ENCODE measurements around the gene SLC5A6. TPM values are rescaled to one million over a fixed set of nuclear protein-coding genes. Genes with fewer than 3 reads are reported as not detected.

Gene SLC5A6
- polyA plus RNA-seq, 1 experiment: 33.7 TPM

DNA sequence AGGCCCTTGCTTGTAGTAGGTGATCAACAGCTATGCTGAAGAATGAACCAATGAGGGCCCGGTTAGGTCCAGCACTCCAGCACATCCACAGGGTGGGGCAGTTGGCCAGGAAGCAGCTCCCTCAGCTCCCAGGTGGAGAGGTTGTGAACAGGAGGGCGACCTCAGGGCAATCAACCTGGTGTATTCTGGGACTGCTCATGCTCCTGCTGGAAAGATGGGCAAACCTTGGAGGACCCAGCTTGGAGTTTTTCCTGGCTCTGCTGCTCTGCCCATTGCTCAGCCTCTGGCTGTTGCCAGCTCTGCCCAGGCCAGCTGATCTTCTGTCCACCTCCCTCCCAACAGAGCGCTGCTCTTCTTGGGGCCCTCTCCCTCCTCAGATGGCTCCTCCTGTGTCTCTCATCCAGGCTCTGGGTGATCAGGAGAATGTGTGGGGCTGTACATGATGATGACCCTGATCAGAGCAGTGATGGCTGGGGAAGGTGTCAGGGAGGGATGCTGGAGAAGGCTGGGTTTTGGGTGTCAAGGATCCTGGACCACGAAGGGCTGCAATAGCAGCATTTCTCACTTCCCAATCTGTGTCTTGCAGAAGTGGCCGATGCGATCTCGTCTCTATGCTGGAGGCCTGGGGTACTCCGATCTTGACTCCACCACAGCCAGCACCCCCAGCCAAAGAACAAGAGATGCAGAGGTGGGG is 59.8 kb downstream of the SLC5A6 start:
- Histone ChIP-seq H3K36me3 (ENCODE audit: control insufficient read depth, insufficient read depth, low read length) (no peaks in the 10 kb centered on the region), H3K4me3 (ENCODE audit: low read depth, low read length) (no peak overlapping the region), H3K27me3 (ENCODE audit: control insufficient read depth, insufficient read depth, low read length) (peaks cover 11% of the 10 kb centered on the region)
- TF ChIP-seq, protein P1, sequence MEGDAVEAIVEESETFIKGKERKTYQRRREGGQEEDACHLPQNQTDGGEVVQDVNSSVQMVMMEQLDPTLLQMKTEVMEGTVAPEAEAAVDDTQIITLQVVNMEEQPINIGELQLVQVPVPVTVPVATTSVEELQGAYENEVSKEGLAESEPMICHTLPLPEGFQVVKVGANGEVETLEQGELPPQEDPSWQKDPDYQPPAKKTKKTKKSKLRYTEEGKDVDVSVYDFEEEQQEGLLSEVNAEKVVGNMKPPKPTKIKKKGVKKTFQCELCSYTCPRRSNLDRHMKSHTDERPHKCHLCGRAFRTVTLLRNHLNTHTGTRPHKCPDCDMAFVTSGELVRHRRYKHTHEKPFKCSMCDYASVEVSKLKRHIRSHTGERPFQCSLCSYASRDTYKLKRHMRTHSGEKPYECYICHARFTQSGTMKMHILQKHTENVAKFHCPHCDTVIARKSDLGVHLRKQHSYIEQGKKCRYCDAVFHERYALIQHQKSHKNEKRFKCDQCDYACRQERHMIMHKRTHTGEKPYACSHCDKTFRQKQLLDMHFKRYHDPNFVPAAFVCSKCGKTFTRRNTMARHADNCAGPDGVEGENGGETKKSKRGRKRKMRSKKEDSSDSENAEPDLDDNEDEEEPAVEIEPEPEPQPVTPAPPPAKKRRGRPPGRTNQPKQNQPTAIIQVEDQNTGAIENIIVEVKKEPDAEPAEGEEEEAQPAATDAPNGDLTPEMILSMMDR (IDR thresholded peaks at IDR 0.05; ENCODE audit: insufficient read depth, low read depth, low read length): no peak
- POLR2A ChIA-PET: no interaction called here
- CTCF ChIA-PET: interaction anchor here (1.0 to 2.0 kb wide), 6 partner anchors 18 to 151 kb away, joined by 3 to 6 read pairs (median 4); no protein-coding TSS in a partner anchor
- no peak for DNase-seq (ENCODE audit: low read depth)

DNA sequence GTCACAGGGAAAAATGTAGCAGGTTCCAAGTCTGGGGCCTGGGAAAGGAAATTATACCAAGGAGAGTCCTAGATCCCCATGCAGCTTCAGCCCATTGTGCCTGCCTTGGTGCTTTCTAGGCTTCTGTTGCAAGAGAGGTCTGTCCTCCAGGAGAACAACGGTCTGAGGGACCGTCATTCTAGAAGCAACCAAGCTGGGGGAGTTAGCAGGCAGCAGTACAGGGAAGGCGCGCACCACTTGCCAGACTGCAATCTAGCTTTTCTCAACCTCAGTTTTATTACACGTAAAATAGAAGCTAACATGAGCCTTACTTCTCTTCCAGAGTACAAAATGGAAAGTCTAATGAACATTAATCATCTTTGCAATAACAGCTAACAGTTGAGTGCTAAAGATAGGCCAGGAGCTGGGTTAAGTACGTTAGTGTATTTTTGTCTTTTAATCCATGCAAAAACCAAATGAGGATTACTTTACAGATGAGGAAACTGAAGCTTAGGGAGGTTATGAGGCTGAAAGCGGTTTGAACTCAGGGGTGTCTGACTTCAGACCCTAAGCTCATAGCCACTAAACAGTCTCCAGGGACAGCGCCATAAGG is 61.3 kb downstream of the SLC5A6 start:
- POLR2A ChIA-PET: no interaction called here
- CTCF ChIA-PET: interaction anchor here (0.8 to 1.7 kb wide), 4 partner anchors 19 to 152 kb away, joined by 3 to 5 read pairs (median 4); no protein-coding TSS in a partner anchor
- Histone ChIP-seq H3K4me3 (ENCODE audit: low read depth, low read length) (no peak overlapping the region), H3K36me3 (ENCODE audit: control insufficient read depth, insufficient read depth, low read length) (no peaks in the 10 kb centered on the region), H3K27me3 (ENCODE audit: control insufficient read depth, insufficient read depth, low read length) (peaks cover 11% of the 10 kb centered on the region)
- TF ChIP-seq, protein P1 (IDR thresholded peaks at IDR 0.05; ENCODE audit: insufficient read depth, low read depth, low read length): no peak
- no peak for DNase-seq (ENCODE audit: low read depth)

Other genes starting within 250 kb of the SLC5A6 start
- 12.0 and 15.3 TPM in 2 replicates for gene MAPRE3, start 241.6 kb downstream of the SLC5A6 start, polyA plus RNA-seq (2011; rRNA removed)
- gene TMEM214, start 179.3 kb downstream of the SLC5A6 start, polyA plus RNA-seq (2011; rRNA removed): 145 and 235 TPM in 2 replicates
- 25.9 and 32.7 TPM in 2 replicates for gene AGBL5, start 160.6 kb downstream of the SLC5A6 start, polyA plus RNA-seq (2011; rRNA removed)
- 755 and 887 TPM in 2 replicates for gene OST4, start 140.6 kb downstream of the SLC5A6 start, polyA plus RNA-seq (2011; rRNA removed)
- 43.4 and 81.3 TPM in 2 replicates for gene EMILIN1, start 133.7 kb downstream of the SLC5A6 start, polyA plus RNA-seq (2011; rRNA removed)
- gene KHK, start 125.5 kb downstream of the SLC5A6 start, polyA plus RNA-seq (2011; rRNA removed): 0.33 and 0.43 TPM in 2 replicates
- 4.8 and 6.9 TPM in 2 replicates for gene CGREF1, start 93.1 kb downstream of the SLC5A6 start, polyA plus RNA-seq (2011; rRNA removed)
- gene ABHD1, start 88.5 kb downstream of the SLC5A6 start, polyA plus RNA-seq (2011; rRNA removed): 0.07 TPM in 1 of 2 replicates, not detected in the other
- 54.9 and 84.0 TPM in 2 replicates for gene PREB, start 77.6 kb downstream of the SLC5A6 start, polyA plus RNA-seq (2011; rRNA removed)
- not detected in 2 replicates for gene PRR30, start 72.9 kb downstream of the SLC5A6 start, polyA plus RNA-seq (2011; rRNA removed)
- not detected in 2 replicates for gene TCF23, start 63.3 kb downstream of the SLC5A6 start, polyA plus RNA-seq (2011; rRNA removed)
- 217 and 268 TPM in 2 replicates for gene ATRAID, start 227 bp downstream of the SLC5A6 start, polyA plus RNA-seq (2011; rRNA removed)
- 12.4 and 26.6 TPM in 2 replicates for gene CAD, start 5.1 kb upstream of the SLC5A6 start, polyA plus RNA-seq (2011; rRNA removed)
- gene SLC30A3, start 50.8 kb upstream of the SLC5A6 start, polyA plus RNA-seq (2011; rRNA removed): 0.06 and 0.10 TPM in 2 replicates
- not detected in 2 replicates for gene DNAJC5G, start 63.2 kb upstream of the SLC5A6 start, polyA plus RNA-seq (2011; rRNA removed)
- gene TRIM54, start 70.2 kb upstream of the SLC5A6 start, polyA plus RNA-seq (2011; rRNA removed): 0.05 TPM in 1 of 2 replicates, not detected in the other
- gene UCN, start 96.2 kb upstream of the SLC5A6 start, polyA plus RNA-seq (2011; rRNA removed): 0.17 and 0.34 TPM in 2 replicates
- 177 and 188 TPM in 2 replicates for gene MPV17, start 110.8 kb upstream of the SLC5A6 start, polyA plus RNA-seq (2011; rRNA removed)
- gene GTF3C2, start 144.5 kb upstream of the SLC5A6 start, polyA plus RNA-seq (2011; rRNA removed): 32.1 and 39.0 TPM in 2 replicates
- gene EIF2B4, start 158.1 kb upstream of the SLC5A6 start, polyA plus RNA-seq (2011; rRNA removed): 39.6 and 42.8 TPM in 2 replicates
- gene SNX17, start 158.3 kb upstream of the SLC5A6 start, polyA plus RNA-seq (2011; rRNA removed): 134 and 154 TPM in 2 replicates
- gene ZNF513, start 168.5 kb upstream of the SLC5A6 start, polyA plus RNA-seq (2011; rRNA removed): 8.4 and 12.2 TPM in 2 replicates
- 45.8 and 48.3 TPM in 2 replicates for gene PPM1G, start 197.3 kb upstream of the SLC5A6 start, polyA plus RNA-seq (2011; rRNA removed)
- 234 and 270 TPM in 2 replicates for gene NRBP1, start 216.4 kb upstream of the SLC5A6 start, polyA plus RNA-seq (2011; rRNA removed)
- gene KRTCAP3, start 230.1 kb upstream of the SLC5A6 start, polyA plus RNA-seq (2011; rRNA removed): 0.44 and 0.47 TPM in 2 replicates

Measured in BJ (cell line).